ENCODE data around the gene AFG3L2.

The AFG3L2 gene

DNA sequence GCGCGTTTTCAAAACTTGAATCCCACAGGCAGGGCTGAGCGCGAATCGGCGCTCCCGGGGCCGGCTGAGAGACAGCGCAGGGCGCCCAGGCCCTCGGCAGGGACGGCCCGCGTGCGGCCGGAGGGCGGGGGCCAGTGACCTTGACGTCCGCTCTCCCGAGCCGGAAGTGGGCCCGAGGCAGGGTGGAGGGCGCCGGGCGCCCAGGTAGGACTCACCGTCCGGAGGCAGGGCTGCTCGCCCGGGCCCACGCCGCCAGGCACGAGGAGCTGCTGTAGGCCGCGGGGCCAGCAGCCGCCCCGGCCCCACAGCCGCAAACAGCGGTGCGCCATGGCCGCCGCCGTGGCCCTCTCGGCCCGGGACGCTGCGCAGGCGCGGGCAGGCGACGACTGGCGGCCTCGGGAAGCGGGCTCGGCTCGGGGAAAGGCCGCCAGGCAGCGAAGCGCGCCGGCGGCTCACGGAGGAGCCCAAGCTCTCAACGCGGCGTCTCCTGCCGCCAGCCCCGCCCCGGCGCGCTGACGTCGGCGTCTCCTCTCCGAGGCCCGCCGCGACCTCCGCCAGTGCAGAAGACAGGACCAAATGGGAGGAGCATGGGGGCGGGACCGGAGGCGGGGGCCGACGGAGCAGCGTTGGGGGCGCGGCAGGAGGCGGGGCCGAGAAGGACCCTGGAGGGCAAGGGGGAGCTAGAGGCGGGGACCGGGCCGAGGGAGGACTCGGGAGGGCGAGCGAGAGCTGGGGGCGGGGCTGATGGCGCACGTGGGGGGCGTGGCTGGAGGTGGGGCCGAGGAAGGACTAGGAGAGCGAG is at the start of gene AFG3L2:
TSS of gene AFG3L2 (minus strand) at position 474 of the 802 bp plus-strand sequence. CDS start at position 329, 145 bp downstream.
- DNase-seq: peak; percentile 100

DNA sequence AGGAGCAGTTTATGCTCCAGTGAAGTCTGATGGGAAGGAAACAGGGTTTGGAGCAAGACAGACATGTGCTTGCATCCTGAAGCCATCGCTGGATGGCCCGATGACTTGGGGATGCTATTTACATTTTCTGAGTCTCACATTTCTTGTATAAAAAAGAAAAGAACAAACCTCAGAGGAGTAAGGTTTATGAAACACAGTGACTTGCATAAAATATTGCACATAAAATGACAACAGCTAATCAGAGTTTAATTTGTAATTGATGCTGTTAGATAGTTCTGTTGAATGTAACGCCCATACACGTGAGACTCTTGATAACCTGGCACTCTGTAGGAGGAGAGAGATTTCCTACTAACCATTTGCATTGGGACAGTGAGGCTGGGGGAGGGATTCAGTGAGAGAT is 47.2 kb upstream of the AFG3L2 start:
- no peak for DNase-seq

GRCh38 chr18:12423820-12424219 is 46.8 kb upstream of the AFG3L2 start:
- peak; percentile 68 for DNase-seq

- DNase-seq: peak; percentile 61
Measured at GRCh38 chr18:12423393-12423792, 46.4 kb upstream of the AFG3L2 start.

DNA sequence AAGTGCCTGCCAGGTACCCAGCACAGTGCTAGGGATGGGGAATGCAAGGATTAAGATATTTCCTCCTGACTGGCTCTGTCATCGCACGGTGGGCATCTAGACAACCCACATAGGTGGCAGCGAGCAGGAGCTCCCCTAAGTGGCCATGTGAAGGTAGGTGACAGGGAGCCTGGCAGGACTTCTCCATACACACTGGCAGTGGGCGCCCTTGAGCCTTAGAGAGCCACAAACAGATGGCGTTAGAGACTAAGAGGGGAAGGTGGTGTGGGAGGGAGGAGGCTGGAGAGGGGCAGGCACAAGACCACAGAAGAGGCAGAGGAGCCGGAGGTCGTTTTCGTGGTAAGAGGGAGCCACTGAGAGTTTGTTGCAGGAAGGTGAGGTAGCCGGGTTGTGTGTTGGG is 45.9 kb upstream of the AFG3L2 start:
- DNase-seq: peak; percentile 61

DNA sequence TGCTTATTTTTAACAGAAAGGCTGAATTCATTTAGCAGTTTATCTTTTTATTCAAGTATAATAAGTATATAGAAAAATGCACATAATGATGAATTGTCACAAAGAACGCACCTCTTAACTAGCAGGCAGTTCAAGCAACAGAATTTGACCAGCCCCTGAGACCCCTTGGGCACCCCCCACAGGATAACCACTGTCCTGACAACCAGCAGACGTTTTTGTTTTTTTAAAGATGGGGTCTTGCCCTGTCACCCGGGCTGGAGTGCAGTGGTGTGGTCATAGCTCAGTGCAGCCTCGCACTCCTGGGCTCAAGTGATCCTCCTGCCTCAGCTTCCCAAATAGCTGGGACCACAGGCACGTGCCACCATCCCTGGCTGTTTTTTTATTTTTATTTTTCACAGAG is 44.7 kb upstream of the AFG3L2 start:
- no peak for DNase-seq

GRCh38 chr18:12420821-12421421 is 43.9 kb upstream of the AFG3L2 start:
- peak; percentile 96 for DNase-seq

DNA sequence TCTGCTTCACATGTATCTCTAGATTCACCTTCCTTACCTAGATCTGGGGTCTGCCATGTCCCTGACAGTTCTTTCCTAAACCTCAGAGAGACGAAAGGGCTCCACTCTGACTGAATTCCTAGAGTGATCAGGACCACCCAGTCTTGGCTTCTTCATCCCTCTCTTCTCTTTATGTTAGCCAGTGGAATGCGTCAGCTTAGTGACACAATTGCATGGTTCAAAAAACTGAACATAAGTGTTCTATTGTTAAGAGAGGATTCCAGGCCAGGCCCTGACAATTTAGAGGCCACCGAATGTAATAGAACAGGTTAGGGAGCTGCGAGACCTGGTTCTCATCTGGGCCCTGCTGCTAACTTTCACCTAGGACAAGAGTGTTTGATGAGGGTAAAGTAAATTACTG is 40.7 kb upstream of the AFG3L2 start:
- no peak for DNase-seq

DNA sequence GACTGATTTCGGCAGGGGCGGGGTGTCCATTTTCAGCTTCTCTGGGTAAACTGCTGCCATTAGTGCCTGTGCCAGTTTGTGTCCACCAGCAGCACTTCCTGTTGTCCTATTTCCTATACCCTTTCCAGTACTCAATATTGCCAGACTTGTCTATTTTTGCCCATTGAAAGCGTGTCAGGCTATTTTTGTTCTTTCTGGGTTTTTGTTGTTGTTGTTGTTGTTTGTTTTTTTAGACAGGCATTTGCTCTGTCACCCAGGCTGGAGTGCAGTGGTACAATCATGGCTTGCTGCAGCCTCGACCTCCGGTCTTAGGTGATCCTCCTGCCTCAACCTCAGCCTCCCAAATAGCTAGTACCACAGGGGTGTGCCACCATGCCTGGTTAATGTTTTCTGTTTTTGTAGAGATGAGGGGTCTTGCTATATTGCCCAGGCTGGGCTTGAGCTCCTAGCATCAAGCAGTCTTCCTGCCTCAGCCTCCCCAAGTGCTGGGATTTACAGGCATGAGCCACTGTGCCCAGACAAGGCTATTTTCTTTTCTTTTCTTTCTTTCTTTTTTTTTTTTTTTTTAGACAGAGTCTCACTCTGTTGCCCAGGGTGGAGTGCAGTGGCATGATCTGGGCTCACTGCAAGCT is 39.2 kb upstream of the AFG3L2 start:
- no peak for DNase-seq

DNA sequence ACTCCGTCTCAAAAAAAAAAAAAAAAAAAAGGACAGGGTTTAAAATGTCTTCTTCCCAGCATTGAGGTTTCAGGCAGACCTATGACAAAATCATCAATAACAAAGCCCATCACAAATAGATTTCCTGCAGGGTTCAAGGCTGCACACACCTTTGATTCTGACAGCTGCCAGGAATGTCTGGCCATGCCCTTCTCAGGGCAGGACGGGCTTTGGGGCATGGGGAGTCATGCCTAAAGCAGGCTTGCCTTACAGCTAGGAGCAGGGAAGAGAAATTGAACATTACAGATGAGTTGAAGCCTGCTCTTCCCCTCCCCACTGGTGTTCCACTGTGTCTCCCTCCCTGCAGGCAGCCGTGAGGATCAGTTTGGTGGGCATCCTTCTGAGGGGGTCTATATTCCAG is 34.4 kb upstream of the AFG3L2 start:
- no peak for DNase-seq

- peak; percentile 76 for DNase-seq
Measured at GRCh38 chr18:12410747-12411146, 33.7 kb upstream of the AFG3L2 start.

- DNase-seq: no peak
Measured at GRCh38 chr18:12410081-12410481, 33.1 kb upstream of the AFG3L2 start.

GRCh38 chr18:12409469-12409868 is 32.4 kb upstream of the AFG3L2 start:
- DNase-seq: no peak

DNA sequence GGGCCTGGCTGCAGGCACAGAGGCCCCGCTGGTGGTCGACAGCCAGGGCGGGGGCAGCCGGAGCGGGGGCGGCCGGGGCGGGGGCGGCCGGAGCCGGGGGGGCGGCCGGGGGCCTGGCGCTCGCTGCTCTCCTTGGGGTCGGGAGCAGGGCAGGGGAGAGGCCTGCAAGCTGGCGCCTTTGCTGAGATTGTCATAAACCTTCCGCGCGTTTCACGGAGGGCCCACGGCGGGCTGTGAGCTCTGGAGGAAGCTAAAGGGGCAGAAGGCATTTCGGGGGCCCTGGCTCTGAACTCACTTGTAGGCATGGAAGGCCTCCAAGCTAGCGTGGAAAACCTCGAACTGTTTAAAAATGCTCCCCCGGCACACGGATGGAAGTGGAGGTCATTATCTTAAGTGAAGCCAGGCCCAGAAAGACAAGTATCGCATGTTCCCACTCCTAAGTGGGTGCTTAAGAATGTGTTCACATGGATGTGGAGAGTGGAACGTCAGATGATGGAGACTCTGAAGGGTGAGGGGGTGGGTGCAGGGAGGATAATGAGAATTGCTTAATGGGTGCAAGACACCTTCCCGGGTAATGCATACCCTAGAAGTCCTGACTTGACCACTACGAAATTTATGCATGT is 31.3 kb upstream of the AFG3L2 start:
- DNase-seq: peak; percentile 58

GRCh38 chr18:12406371-12407111 is 29.5 kb upstream of the AFG3L2 start:
- DNase-seq: no peak

- DNase-seq: no peak
Measured at GRCh38 chr18:12405066-12405465, 28.0 kb upstream of the AFG3L2 start.

GRCh38 chr18:12403601-12404506 is 26.8 kb upstream of the AFG3L2 start:
- DNase-seq: no peak

DNA sequence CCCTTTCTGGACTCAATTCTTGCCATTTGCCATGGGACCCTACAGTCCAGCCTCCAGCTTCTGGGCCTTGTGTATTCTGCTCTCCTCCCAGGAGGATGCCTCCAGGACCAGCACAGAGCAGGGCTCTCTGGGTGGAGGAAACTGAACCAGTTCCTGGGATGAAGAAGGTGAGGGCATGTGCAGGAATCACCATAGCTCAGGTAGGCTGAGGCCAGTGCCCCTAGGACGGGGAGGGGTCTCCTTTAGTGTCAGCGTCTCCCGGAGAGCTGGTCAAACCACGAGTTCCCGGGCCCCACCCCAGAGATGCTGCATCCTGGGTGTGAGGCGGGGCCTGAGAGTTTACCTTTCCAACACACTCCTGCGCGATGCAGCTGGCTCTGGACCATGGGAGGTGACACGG is 24.9 kb upstream of the AFG3L2 start:
- peak; percentile 76 for DNase-seq

GRCh38 chr18:12399231-12399630 is 22.2 kb upstream of the AFG3L2 start:
- no peak for DNase-seq

DNA sequence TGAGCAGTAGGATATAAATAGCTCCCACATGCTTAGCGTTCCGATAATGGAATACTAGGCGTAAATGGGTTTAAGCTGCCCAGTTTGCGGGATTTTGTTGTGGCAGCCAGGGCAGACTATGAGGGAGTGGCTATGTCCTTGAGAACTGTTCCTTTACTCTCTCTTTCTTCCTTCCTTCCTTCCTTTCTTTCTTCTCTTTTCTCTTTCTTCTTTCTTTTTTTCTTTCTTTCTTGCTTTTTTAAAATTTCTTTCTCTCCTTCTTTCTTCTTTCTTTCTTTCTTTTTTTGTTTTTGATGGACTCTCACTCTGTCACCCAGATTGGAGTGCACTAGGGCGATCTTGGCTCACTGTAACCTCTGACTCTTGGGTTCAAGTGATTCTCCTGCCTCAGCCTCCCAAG is 21.6 kb upstream of the AFG3L2 start:
- no peak for DNase-seq

- DNase-seq: no peak
Measured at GRCh38 chr18:12397793-12398192, 20.8 kb upstream of the AFG3L2 start.

GRCh38 chr18:12397254-12397653 is 20.2 kb upstream of the AFG3L2 start:
- DNase-seq: no peak

Measured in NCI-H146 (cell line).